ENCODE data around the gene TMC1.

The TMC1 gene

GRCh38 chr9:72684615-72685014, 163.2 kb downstream of the TMC1 start:
- no peaks in the 10 kb centered on the region for H3K27me3 ChIP-seq (replicated peaks; ENCODE audit: control insufficient read depth, insufficient read depth, low read length, poor library complexity, severe bottlenecking)
- no peak overlapping the region for H3K27ac ChIP-seq (ENCODE audit: insufficient read depth, low read length, poor library complexity, severe bottlenecking)
- H3K36me3 ChIP-seq (ENCODE audit: control insufficient read depth, insufficient read depth, low read length) = no peaks in the 10 kb centered on the region
- no peak overlapping the region for H3K4me3 ChIP-seq (ENCODE audit: insufficient read depth, low read depth, low read length, poor library complexity, severe bottlenecking)
- no peak for DNase-seq
- no peaks in the 10 kb centered on the region for H3K9me3 ChIP-seq (ENCODE audit: control insufficient read depth, low read length)
- no peaks in the 10 kb centered on the region for H3K4me1 ChIP-seq (ENCODE audit: control insufficient read depth, insufficient read depth, low read length, poor library complexity, severe bottlenecking)

- Histone ChIP-seq H3K36me3 (ENCODE audit: control insufficient read depth, insufficient read depth, low read length) (no peaks in the 10 kb centered on the region), H3K27me3 (replicated peaks; ENCODE audit: control insufficient read depth, insufficient read depth, low read length, poor library complexity, severe bottlenecking) (no peaks in the 10 kb centered on the region), H3K9me3 (ENCODE audit: control insufficient read depth, low read length) (no peaks in the 10 kb centered on the region), H3K4me1 (ENCODE audit: control insufficient read depth, insufficient read depth, low read length, poor library complexity, severe bottlenecking) (no peaks in the 10 kb centered on the region), H3K4me3 (ENCODE audit: insufficient read depth, low read depth, low read length, poor library complexity, severe bottlenecking) (no peak overlapping the region), H3K27ac (ENCODE audit: insufficient read depth, low read length, poor library complexity, severe bottlenecking) (no peak overlapping the region)
- no peak for DNase-seq
Measured at GRCh38 chr9:72685911-72686310, 164.5 kb downstream of the TMC1 start.

- DNase-seq = no peak
- Histone ChIP-seq H3K4me1 (ENCODE audit: control insufficient read depth, insufficient read depth, low read length, poor library complexity, severe bottlenecking) (no peaks in the 10 kb centered on the region), H3K9me3 (ENCODE audit: control insufficient read depth, low read length) (no peaks in the 10 kb centered on the region), H3K27me3 (replicated peaks; ENCODE audit: control insufficient read depth, insufficient read depth, low read length, poor library complexity, severe bottlenecking) (no peaks in the 10 kb centered on the region), H3K36me3 (ENCODE audit: control insufficient read depth, insufficient read depth, low read length) (no peaks in the 10 kb centered on the region), H3K4me3 (ENCODE audit: insufficient read depth, low read depth, low read length, poor library complexity, severe bottlenecking) (no peak overlapping the region), H3K27ac (ENCODE audit: insufficient read depth, low read length, poor library complexity, severe bottlenecking) (no peak overlapping the region)
Measured at GRCh38 chr9:72687331-72687730, 165.9 kb downstream of the TMC1 start.

GRCh38 chr9:72691671-72692070, 170.3 kb downstream of the TMC1 start:
- Histone ChIP-seq H3K4me3 (ENCODE audit: insufficient read depth, low read depth, low read length, poor library complexity, severe bottlenecking) (no peak overlapping the region), H3K27ac (ENCODE audit: insufficient read depth, low read length, poor library complexity, severe bottlenecking) (no peak overlapping the region), H3K4me1 (ENCODE audit: control insufficient read depth, insufficient read depth, low read length, poor library complexity, severe bottlenecking) (no peaks in the 10 kb centered on the region), H3K27me3 (replicated peaks; ENCODE audit: control insufficient read depth, insufficient read depth, low read length, poor library complexity, severe bottlenecking) (no peaks in the 10 kb centered on the region), H3K9me3 (ENCODE audit: control insufficient read depth, low read length) (no peaks in the 10 kb centered on the region), H3K36me3 (ENCODE audit: control insufficient read depth, insufficient read depth, low read length) (no peaks in the 10 kb centered on the region)
- DNase-seq = no peak

- DNase-seq = no peak
- Histone ChIP-seq H3K27me3 (replicated peaks; ENCODE audit: control insufficient read depth, insufficient read depth, low read length, poor library complexity, severe bottlenecking) (no peaks in the 10 kb centered on the region), H3K36me3 (ENCODE audit: control insufficient read depth, insufficient read depth, low read length) (no peaks in the 10 kb centered on the region), H3K4me3 (ENCODE audit: insufficient read depth, low read depth, low read length, poor library complexity, severe bottlenecking) (no peak overlapping the region), H3K4me1 (ENCODE audit: control insufficient read depth, insufficient read depth, low read length, poor library complexity, severe bottlenecking) (no peaks in the 10 kb centered on the region), H3K9me3 (ENCODE audit: control insufficient read depth, low read length) (no peaks in the 10 kb centered on the region), H3K27ac (ENCODE audit: insufficient read depth, low read length, poor library complexity, severe bottlenecking) (no peak overlapping the region)
Measured at GRCh38 chr9:72695365-72695764, 174.0 kb downstream of the TMC1 start.

GRCh38 chr9:72696511-72696910, 175.1 kb downstream of the TMC1 start:
- H3K4me1 ChIP-seq (ENCODE audit: control insufficient read depth, insufficient read depth, low read length, poor library complexity, severe bottlenecking) = no peaks in the 10 kb centered on the region
- no peak for DNase-seq
- no peak overlapping the region for H3K4me3 ChIP-seq (ENCODE audit: insufficient read depth, low read depth, low read length, poor library complexity, severe bottlenecking)
- no peaks in the 10 kb centered on the region for H3K27me3 ChIP-seq (replicated peaks; ENCODE audit: control insufficient read depth, insufficient read depth, low read length, poor library complexity, severe bottlenecking)
- no peak overlapping the region for H3K27ac ChIP-seq (ENCODE audit: insufficient read depth, low read length, poor library complexity, severe bottlenecking)
- no peaks in the 10 kb centered on the region for H3K9me3 ChIP-seq (ENCODE audit: control insufficient read depth, low read length)
- H3K36me3 ChIP-seq (ENCODE audit: control insufficient read depth, insufficient read depth, low read length) = no peaks in the 10 kb centered on the region

GRCh38 chr9:72701510-72701909, 180.1 kb downstream of the TMC1 start:
- H3K27me3 ChIP-seq (replicated peaks; ENCODE audit: control insufficient read depth, insufficient read depth, low read length, poor library complexity, severe bottlenecking) = no peaks in the 10 kb centered on the region
- no peaks in the 10 kb centered on the region for H3K36me3 ChIP-seq (ENCODE audit: control insufficient read depth, insufficient read depth, low read length)
- DNase-seq = no peak
- no peaks in the 10 kb centered on the region for H3K4me1 ChIP-seq (ENCODE audit: control insufficient read depth, insufficient read depth, low read length, poor library complexity, severe bottlenecking)
- no peaks in the 10 kb centered on the region for H3K9me3 ChIP-seq (ENCODE audit: control insufficient read depth, low read length)
- H3K27ac ChIP-seq (ENCODE audit: insufficient read depth, low read length, poor library complexity, severe bottlenecking) = no peak overlapping the region
- no peak overlapping the region for H3K4me3 ChIP-seq (ENCODE audit: insufficient read depth, low read depth, low read length, poor library complexity, severe bottlenecking)

- Histone ChIP-seq H3K9me3 (ENCODE audit: control insufficient read depth, low read length) (no peaks in the 10 kb centered on the region), H3K36me3 (ENCODE audit: control insufficient read depth, insufficient read depth, low read length) (no peaks in the 10 kb centered on the region), H3K4me1 (ENCODE audit: control insufficient read depth, insufficient read depth, low read length, poor library complexity, severe bottlenecking) (no peaks in the 10 kb centered on the region), H3K4me3 (ENCODE audit: insufficient read depth, low read depth, low read length, poor library complexity, severe bottlenecking) (no peak overlapping the region), H3K27ac (ENCODE audit: insufficient read depth, low read length, poor library complexity, severe bottlenecking) (no peak overlapping the region), H3K27me3 (replicated peaks; ENCODE audit: control insufficient read depth, insufficient read depth, low read length, poor library complexity, severe bottlenecking) (no peaks in the 10 kb centered on the region)
- no peak for DNase-seq
Measured at GRCh38 chr9:72703574-72703973, 182.2 kb downstream of the TMC1 start.

- Histone ChIP-seq H3K27me3 (replicated peaks; ENCODE audit: control insufficient read depth, insufficient read depth, low read length, poor library complexity, severe bottlenecking) (no peaks in the 10 kb centered on the region), H3K36me3 (ENCODE audit: control insufficient read depth, insufficient read depth, low read length) (no peaks in the 10 kb centered on the region), H3K4me1 (ENCODE audit: control insufficient read depth, insufficient read depth, low read length, poor library complexity, severe bottlenecking) (no peaks in the 10 kb centered on the region), H3K4me3 (ENCODE audit: insufficient read depth, low read depth, low read length, poor library complexity, severe bottlenecking) (no peak overlapping the region), H3K9me3 (ENCODE audit: control insufficient read depth, low read length) (no peaks in the 10 kb centered on the region), H3K27ac (ENCODE audit: insufficient read depth, low read length, poor library complexity, severe bottlenecking) (no peak overlapping the region)
- DNase-seq = no peak
Measured at GRCh38 chr9:72704688-72705375, 183.4 kb downstream of the TMC1 start.

- H3K9me3 ChIP-seq (ENCODE audit: control insufficient read depth, low read length) = no peaks in the 10 kb centered on the region
- H3K27me3 ChIP-seq (replicated peaks; ENCODE audit: control insufficient read depth, insufficient read depth, low read length, poor library complexity, severe bottlenecking) = no peaks in the 10 kb centered on the region
- H3K27ac ChIP-seq (ENCODE audit: insufficient read depth, low read length, poor library complexity, severe bottlenecking) = no peak overlapping the region
- no peak for DNase-seq
- H3K36me3 ChIP-seq (ENCODE audit: control insufficient read depth, insufficient read depth, low read length) = no peaks in the 10 kb centered on the region
- H3K4me3 ChIP-seq (ENCODE audit: insufficient read depth, low read depth, low read length, poor library complexity, severe bottlenecking) = no peak overlapping the region
- no peaks in the 10 kb centered on the region for H3K4me1 ChIP-seq (ENCODE audit: control insufficient read depth, insufficient read depth, low read length, poor library complexity, severe bottlenecking)
Measured at GRCh38 chr9:72718503-72718902, 197.1 kb downstream of the TMC1 start.

Measured in effector memory CD4-positive, alpha-beta T cell (primary cell).